RWPE1 (cell line): ENCODE measurements around the gene IZUMO2.
"Not testable (repeated sequence)": the region's sequence is repeated elsewhere in the genome, so short reads cannot be mapped to it uniquely, and the experiment has no call there.

ENCODE experiments used
- CTCF ChIA-PET: fragments of 350-600 bp; sonication (Branson Sonifier 250); formaldehyde crosslinking; extraction: SDS; loops from one replicate; lab custom pipeline; 2021; lab: Yijun Ruan, JAX
- POLR2A ChIA-PET: fragments of 400-600 bp; formaldehyde crosslinking; extraction: SDS; loops from one replicate; lab custom pipeline; 2020; ENCODE audit warnings: antibody characterized with exemption; ENCODE audit not compliant: low non-redundant PET; lab: Yijun Ruan, JAX
- DNase-seq: peaks from one replicate; pipeline ENCODE4 v3.0.0; 2012; ENCODE audit warnings: low spot score
- H3K27ac ChIP-seq: fragments of 450-650 bp; 2 replicates; pipeline ENCODE4 v1.5.1; 2017
- TF ChIP-seq, protein P1 (sequence below): fragments of 450-650 bp; conservative IDR thresholded peaks from 2 replicates; pipeline ENCODE4 v1.5.1; 2017; ENCODE audit warnings: low read depth, mild to moderate bottlenecking

The IZUMO2 gene

DNA sequence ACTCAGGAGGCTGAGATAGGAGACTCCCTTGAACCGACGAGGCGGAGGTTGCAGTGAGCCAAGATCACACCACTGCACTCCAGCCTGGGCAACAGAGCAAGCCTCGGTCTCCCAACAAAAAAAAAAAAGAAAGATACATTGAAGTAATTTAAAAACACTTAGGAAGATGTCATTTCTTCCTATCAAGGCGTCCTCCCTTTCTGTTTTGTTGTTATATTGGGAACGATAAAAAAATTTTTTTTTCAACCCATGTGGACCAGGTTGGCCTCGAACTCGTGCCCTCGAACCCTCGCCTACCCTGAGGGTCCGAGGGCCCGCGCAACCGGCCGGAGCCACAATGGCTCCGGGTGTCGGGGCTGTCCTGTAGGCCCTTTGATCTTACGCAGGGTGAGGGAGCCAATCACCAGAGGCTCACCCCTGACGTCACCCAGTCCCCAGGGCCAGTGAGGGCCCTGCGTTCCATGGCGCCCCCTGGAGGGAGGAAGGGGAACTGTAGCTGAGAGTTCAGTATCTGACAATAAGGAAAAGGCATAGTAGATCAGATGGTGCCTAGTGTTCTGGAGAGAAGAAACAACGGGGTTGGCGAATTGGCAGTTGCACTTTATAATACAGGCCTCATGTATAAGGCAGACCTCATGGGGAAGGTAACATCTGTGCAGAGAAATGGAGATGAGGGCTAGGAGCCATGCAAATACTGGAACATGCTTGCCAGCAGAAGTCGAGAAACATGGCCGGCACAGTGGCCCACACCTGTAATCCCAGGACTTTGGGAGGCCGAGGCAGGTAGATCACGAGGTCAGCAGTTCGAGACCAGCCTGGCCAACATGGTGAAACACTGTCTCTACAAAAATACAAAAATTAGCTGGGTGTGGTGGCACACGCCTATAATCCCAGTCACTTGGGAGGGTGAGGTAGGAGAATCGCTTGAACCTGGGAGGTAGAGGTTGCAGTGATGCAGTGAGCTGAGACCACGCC, 29.3 kb downstream of the IZUMO2 start:
- TF ChIP-seq, protein P1, sequence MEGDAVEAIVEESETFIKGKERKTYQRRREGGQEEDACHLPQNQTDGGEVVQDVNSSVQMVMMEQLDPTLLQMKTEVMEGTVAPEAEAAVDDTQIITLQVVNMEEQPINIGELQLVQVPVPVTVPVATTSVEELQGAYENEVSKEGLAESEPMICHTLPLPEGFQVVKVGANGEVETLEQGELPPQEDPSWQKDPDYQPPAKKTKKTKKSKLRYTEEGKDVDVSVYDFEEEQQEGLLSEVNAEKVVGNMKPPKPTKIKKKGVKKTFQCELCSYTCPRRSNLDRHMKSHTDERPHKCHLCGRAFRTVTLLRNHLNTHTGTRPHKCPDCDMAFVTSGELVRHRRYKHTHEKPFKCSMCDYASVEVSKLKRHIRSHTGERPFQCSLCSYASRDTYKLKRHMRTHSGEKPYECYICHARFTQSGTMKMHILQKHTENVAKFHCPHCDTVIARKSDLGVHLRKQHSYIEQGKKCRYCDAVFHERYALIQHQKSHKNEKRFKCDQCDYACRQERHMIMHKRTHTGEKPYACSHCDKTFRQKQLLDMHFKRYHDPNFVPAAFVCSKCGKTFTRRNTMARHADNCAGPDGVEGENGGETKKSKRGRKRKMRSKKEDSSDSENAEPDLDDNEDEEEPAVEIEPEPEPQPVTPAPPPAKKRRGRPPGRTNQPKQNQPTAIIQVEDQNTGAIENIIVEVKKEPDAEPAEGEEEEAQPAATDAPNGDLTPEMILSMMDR = peak; percentile 14; the same call in 1 of the 2 replicates
- CTCF ChIA-PET, DNase-seq, POLR2A ChIA-PET, H3K27ac ChIP-seq: not testable (repeated sequence)

GRCh38 chr19:50104012-50104411, 59.1 kb downstream of the IZUMO2 start:
- POLR2A ChIA-PET, DNase-seq, CTCF ChIA-PET, H3K27ac ChIP-seq: not testable (repeated sequence)

DNA sequence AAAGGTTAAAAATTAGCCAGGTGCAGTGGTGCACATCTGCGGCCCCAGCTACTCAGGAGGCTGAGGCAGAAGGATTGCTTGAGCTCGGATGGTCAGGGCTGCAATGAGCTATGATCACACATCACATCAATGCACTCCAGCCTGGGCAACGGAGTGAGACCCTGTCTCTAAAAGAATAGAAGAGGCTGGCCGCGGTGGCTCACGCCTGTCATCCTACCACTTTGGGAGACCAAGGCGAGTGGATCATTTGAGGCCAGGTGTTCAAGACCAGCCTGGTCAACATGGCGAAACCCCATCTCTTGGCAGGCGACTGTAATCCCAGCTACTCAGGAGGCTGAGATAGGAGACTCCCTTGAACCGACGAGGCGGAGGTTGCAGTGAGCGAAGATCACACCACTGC, 59.7 kb downstream of the IZUMO2 start:
- CTCF ChIA-PET, DNase-seq, POLR2A ChIA-PET, H3K27ac ChIP-seq: not testable (repeated sequence)
